GM19328 (cell line): ENCODE data around the gene BMP6.
"Not testable (repeated sequence)": the region's sequence is repeated elsewhere in the genome, so short reads cannot be mapped to it uniquely, and the experiment has no call there.

Experiments used
- ATAC-seq: cut with Tn5 transposase; IDR thresholded peaks from one replicate; pipeline ENCODE4 v1.9.1; 2021; ENCODE audit warnings: mild to moderate bottlenecking, moderate library complexity; ENCODE audit not compliant: unreplicated experiment

The BMP6 gene

GRCh38 chr6:7786214-7786661 is 60.3 kb downstream of the BMP6 start:
- no peak for ATAC-seq

DNA sequence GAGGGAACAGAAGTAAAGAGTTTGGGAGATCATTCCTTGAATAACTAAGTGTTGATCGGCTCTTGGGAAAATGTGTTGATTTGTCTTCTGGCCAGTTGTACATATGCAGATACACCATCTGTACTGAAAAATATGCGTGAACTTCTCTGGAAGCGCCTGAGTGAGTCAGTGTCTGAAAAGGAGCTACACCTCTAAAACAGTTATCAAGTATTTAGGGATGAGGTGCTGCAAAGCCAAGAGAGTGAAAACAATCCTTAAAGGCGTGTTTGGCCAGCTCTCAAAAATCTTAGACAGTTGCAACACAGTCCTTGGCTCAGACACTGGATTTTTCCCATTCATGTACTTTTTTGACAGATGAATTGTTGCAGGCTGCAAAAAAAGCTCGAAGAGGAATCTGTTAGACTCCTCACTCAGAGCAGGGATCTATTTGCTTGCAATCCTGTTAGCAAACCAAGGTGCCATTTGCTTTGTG is 61.3 kb downstream of the BMP6 start:
- no peak for ATAC-seq

DNA sequence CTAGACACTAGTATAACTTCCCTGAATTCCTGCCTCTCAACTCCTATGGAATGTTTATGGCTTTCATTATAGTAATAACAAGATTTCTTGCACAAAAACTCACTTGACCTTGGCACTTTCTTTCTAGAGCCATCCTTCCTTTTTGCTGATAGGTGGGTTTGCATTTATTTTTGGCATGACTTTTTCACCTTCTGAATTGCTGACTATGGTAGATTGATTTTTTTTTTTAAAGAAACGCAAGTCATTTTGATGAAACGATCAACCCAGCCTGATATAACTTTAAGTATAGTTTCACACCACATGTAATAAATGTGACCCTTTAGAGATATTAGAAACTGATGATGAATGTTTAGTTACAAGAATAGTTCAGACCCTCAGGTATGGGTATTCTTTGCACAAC is 61.8 kb downstream of the BMP6 start:
- no peak for ATAC-seq

GRCh38 chr6:7794509-7794908 is 68.6 kb downstream of the BMP6 start:
- ATAC-seq: no peak

GRCh38 chr6:7797386-7797785 is 71.5 kb downstream of the BMP6 start:
- no peak for ATAC-seq

GRCh38 chr6:7798751-7799150 is 72.9 kb downstream of the BMP6 start:
- ATAC-seq: no peak

GRCh38 chr6:7802662-7803061 is 76.8 kb downstream of the BMP6 start:
- no peak for ATAC-seq

DNA sequence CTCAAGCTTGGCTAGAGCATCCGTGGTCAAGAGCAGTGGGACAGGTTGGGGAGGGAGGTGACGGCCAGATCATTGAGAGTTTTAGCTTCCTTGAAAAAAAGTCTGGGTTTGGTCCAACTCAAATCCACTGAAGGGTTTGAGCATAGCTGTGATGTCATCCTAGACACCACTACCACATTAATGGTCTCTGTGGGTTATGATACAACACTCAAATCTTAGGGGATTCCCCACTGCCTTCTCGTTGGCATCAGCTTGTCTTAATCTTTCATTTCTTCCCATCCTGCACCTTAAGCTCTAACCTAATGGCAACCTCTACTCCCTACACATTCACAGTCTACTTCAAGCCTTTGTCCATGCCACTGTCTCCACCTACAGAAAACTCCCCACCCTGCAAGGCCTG is 77.3 kb downstream of the BMP6 start:
- ATAC-seq: no peak

- no peak for ATAC-seq
Measured at GRCh38 chr6:7805078-7805849, 79.4 kb downstream of the BMP6 start.

- ATAC-seq: no peak
Measured at GRCh38 chr6:7805850-7806214, 79.9 kb downstream of the BMP6 start.

- no peak for ATAC-seq
Measured at GRCh38 chr6:7806711-7807110, 80.8 kb downstream of the BMP6 start.

- no peak for ATAC-seq
Measured at GRCh38 chr6:7809346-7809745, 83.4 kb downstream of the BMP6 start.

- ATAC-seq: no peak
Measured at GRCh38 chr6:7811441-7811840, 85.5 kb downstream of the BMP6 start.

GRCh38 chr6:7812623-7813022 is 86.7 kb downstream of the BMP6 start:
- no peak for ATAC-seq

DNA sequence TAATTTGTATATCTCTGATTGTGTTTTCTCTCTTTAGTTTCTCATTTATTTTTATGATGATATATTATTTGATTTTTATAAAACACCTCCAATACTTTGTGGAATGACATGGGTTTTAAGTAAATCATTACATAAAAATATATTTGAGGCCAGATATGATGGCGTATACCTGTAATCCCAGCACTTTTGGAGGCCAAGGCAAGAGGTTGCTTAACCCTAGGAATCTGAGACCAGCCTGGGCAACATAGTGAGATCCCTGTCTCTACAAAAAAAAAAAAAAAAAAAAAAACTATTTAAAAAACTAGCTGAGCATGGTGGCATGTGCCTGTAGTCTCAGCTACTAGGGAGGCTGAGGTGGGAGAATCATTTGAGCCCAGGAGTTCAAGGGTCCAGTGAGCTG is 87.3 kb downstream of the BMP6 start:
- no peak for ATAC-seq

- ATAC-seq: no peak
Measured at GRCh38 chr6:7813704-7814103, 87.8 kb downstream of the BMP6 start.

DNA sequence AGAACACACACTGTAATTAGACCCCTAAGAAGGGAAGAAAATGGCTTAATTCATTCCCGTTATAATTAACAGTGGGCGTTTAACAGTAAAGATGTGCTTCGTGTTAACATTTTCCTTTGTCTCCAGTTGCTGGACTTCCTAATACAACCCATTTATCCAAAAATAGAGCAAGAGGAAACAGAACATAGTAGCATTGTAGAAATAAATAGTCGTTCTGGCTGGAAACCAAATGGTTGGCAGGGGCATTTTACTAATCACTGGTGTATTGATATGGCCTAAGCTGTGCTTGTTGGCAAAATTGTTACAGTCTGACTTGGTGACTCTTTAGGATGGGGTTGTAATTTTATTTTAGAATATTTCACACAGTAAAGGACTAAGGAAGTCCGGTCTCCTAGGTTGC is 89.8 kb downstream of the BMP6 start:
- ATAC-seq: no peak

GRCh38 chr6:7817184-7817583 is 91.3 kb downstream of the BMP6 start:
- not testable (repeated sequence) for ATAC-seq

DNA sequence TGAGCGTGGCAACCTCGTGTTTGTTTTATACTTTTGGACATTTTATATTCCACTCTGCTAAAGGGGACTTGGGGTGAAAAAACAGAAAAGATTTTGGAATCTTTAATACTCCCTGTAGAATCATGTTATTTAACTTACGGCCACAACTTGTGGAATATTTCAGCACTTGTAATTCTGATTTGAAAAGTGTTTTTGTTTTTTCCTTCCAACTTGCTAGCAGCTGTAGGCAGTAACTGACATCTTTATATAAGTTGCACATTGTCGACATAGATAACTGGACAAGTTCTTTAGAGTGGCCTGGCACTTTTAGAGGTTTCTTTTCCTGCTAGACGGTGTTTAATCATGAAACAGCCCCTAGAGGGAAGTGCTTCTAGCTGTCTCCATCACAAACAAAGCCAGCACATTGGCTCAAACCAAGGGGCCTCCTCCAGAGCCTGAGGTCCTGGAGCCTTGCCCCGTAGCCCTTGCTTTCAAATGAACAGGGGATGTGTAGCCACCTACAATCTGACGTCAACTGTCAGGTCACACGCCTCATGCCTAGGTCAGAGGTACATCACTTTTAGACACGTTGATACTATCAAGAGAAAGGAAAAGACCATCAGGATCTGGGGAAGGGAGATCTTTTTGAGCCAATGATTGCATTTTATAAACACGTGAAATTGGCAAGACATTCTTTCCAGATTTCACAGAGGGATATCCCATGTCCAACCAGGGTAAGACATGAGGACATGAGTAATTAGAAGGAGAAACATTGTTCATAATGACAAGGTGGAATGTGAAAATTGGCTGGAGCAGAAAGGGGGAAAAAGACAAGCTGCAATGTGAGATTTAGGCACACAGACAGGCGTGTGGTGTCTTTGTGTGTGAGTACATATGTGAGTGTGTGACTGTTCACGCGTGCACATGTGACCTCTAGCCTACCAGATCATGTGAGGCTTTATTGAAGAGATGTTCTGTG is 92.6 kb downstream of the BMP6 start:
- no peak for ATAC-seq

- no peak for ATAC-seq
Measured at GRCh38 chr6:7819431-7820015, 93.6 kb downstream of the BMP6 start.

- no peak for ATAC-seq
Measured at GRCh38 chr6:7820288-7820835, 94.5 kb downstream of the BMP6 start.
